GM18498 (cell line): ENCODE measurements around the gene EXOSC10.
"Not testable (repeated sequence)": the region's sequence is repeated elsewhere in the genome, so short reads cannot be mapped to it uniquely, and the experiment has no call there.

Source experiments
- ATAC-seq: cut with Tn5 transposase; IDR thresholded peaks from one replicate; pipeline ENCODE4 v1.9.1; 2021; ENCODE audit warnings: mild to moderate bottlenecking, moderate library complexity; ENCODE audit not compliant: unreplicated experiment

Gene EXOSC10

DNA sequence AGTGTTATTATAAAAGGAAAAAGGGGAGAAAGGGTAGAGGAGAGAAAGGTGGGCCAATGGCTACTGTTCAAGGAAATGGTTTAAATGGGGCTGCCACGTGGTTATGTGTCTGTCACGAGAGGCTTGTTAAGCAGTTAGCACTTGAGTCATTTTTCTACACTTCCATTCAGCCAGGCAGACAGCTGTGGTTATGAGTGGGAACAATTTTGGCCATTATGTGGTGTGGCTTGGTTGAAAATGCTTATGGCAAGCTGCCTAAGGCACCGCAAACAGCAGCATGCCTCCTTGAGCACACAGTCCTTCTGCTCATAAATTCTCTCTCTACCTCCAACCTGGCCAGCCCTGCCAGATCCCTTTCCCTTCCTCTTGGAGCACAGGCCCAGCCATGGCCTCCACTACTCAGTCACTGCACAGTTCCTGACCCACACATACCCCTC is 36.7 kb downstream of the EXOSC10 start:
- peak; percentile 25 for ATAC-seq

- ATAC-seq = no peak
Observed at GRCh38 chr1:11061652-11062365, 37.9 kb downstream of the EXOSC10 start.

DNA sequence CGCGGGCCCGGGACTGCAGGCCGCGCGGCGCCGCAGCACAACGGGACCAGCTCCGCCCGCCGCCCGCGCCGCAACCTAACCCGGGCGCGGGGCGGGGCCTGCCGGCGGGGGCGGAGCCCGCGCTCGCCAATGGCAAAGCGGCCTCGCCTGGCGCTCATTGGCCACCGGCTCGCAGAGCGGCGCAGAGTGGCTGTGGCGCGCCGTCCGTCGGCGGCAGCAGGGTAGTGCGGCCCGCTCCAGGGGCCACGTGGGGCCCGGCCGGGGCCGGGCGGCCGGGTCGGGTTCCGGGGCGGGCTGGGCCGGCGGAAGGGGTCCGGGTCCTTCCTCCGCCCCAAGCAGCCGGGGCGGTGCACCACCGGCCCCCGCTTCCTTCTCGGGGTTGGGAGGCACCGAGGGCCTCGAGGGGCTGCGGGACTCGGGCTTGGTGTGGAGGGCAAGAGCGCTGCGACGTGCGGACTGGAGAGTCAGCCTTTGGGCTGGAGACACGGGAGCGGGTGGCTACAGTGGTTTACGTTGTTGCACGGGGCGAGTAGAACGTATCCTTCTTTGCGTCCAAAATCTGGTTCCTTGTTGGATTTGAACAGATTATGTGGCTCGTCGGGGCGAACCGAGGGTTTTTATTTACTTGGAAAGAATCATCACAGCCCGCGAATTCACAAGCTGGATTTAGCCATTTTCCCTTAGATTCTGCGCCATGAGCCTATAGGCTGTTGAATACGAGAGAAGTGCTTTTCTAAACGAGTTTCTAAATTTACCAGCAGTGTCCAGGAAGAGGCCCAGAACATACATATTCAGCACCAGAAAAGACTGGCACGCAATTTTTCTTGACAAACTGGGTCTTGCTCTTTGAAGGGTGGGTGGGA is 39.5 kb downstream of the EXOSC10 start, which contains the start of gene SRM:
Gene SRM, minus strand, starts transcription at position 51 of the 863 bp plus-strand sequence. CDS start 75 bp downstream, outside the sequence.
- ATAC-seq = peak; percentile 92

DNA sequence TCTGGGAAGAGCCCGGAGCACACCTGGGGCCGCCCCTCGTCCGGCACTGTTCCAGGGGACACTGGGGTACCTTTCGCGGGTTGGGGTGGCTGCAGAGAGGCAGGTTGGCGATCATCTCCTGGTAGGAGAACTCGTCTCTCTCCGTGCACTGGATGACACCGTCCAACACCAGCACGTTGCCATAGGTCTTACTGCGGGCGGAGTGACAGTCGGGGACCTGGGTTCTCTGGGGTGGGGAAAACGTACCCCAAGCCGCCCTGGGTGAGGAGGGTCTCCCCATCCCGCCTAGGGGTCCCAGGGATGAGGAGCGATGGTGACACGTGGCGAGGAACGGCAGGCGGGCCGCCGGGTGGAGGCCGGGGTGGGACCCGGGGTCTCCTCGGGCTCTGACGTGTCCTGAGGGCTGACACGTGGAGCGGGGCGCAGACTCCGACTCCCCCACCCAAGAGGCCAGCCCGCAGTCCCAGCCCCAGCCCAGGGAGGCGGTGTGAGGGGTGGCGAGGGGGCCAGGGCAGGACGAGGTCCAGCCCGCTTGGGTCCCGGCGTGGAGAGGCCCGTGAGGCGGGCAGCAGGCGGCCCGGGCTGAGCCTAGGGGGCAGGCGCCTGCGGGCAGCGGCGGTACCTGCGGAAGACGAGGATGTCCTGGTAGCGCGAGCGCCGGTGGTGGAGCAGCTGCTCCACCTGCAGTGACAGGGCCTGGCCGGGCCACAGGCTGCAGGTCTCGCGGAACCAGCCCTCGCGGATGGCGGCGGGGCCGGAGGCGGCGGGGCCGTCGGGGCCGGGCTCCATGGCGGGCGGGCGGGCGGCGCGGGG is 40.3 kb downstream of the EXOSC10 start:
- ATAC-seq = peak; percentile 19

DNA sequence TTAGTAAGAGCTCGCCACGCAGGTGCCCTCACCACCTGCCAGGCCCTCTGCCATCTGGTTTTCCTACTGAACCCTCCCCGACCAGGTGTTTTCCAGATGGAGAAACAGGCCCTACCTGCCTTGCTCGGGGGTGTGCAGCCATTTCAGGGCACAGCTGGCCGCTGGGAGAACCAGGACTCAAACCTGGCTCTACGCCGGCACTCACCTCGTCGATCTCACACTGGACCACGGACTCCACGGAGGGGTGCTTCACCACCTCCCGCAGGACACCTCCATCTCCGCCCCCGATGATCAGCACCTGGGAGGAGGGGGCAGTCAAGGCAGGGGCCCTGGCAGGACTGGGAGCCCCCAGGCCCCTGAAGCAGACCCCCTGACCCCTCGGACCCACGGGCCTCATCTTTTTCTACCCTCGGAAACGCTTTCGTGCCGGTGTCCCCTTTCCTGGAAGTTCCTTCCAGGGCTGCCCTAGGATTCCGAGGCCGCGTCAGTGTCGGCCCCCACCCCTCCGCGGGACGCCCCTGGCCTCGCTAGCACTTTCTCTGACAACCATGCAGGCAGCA is 41.0 kb downstream of the EXOSC10 start:
- ATAC-seq = no peak

DNA sequence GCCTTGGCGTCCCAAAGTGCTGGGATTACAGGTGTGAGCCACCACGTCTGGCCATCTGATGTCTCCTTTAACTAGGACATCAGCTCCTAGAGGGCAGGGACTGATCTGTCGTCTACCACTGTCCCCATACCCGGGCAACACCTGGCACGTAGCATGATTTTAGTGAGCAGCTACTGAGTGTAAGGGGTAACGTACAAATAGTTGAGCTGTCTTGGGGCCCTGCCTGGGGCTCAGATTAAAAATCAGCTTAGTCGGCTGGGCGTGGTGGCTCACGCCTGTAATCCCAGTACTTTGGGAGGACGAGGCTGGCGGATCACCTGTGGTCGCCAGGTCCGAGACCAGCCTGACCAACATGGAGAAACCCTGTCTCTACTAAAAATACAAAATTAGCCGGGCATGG is 41.6 kb downstream of the EXOSC10 start:
- ATAC-seq = no peak

GRCh38 chr1:11057477-11057876 is 42.2 kb downstream of the EXOSC10 start:
- no peak for ATAC-seq

GRCh38 chr1:11056504-11056903 is 43.2 kb downstream of the EXOSC10 start:
- ATAC-seq = no peak

- no peak for ATAC-seq
Observed at GRCh38 chr1:11055676-11056075, 44.0 kb downstream of the EXOSC10 start.

DNA sequence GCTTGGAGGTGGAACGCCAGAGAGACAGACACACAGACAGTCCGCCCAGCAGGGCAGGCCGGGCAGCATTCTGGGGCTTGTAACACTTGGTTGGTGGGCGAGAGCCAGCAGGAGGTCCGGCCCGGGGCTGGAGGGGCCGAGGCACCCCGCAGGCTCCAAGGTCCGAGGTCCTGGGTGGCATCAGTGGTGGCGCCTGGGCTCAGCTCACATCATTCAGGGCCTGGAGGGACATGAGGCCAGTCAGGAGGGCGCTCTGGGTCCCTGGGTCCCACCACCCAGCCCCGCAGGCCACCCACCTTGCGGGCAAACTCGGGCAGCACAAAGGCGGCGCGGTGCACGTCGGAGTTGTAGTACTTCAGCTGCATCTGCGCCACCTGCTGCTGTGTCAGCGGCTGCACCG is 45.0 kb downstream of the EXOSC10 start:
- no peak for ATAC-seq

- ATAC-seq = no peak
Observed at GRCh38 chr1:11054181-11054580, 45.5 kb downstream of the EXOSC10 start.

DNA sequence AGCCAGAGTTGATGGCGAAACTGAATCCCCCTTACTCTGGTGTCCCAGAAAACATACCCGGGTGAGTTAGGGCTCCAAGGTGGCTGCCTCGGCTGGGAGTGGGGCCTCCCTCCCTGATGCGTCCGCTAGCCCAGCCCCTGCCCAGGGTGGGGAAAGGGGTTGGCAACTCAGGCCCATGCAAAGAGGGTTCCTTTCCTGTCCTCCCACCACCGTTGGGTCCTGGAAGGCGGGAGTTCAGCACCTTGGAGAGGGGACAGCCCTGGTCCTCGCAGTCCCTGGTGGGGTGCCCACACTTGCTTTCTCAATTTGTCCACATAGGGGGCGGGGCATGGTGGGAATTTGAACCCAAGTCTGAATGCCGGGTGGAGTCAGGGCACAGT is 45.9 kb downstream of the EXOSC10 start:
- ATAC-seq = no peak

GRCh38 chr1:11052839-11053757 is 46.6 kb downstream of the EXOSC10 start:
- ATAC-seq = no peak

DNA sequence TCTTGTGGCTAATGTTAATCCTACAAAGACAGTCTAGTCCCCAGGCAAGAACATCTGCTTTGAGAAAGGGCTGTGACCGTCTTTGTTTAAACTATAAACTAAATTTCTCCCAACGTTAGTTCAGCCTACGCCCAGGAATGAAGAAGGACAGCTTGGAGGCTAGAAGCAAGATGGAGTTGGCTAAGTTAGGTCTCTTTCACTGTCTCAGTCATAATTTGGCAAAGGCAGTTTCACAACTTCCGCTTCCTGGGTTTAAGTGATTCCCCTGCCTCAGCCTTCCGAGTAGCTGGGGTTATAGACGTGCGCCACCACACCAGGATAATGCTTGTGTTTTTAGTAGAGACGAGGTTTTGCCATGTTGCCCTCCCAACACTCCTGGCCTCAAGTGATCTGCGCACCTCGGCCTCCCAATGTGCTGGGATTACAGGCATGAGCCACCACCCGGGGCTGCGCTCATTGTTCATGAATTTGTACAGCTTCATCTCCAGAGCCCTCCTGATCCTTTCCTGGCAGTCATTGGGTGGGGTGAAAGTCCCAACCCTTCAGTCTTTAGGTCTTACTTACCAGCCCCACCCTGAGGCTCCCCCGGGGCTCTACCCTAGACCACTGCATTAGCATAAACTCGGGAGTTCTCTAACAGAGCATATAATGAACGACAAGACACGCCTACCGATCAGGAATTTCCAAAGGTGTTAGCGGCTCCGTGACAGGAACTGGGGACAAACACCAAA is 47.7 kb downstream of the EXOSC10 start:
- no peak for ATAC-seq

DNA sequence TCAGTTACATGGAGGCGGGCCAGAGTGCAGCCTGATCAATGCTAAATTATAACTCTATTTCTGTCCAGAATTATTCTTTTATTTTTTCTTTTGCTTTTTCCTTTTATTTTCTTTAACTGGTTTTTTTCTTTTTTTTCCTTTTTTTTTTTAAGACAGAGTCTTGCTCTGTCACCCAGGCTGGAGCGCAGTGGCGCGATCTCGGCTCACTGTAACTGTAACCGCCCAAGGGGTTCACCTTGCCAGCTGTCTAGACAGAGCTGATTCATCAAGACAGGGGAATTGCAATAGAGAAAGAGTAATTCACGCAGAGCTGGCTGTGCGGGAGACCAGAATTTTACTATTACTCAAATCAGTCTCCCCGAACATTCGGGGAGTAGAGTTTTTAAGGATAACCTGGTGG is 48.5 kb downstream of the EXOSC10 start:
- not testable (repeated sequence) for ATAC-seq

DNA sequence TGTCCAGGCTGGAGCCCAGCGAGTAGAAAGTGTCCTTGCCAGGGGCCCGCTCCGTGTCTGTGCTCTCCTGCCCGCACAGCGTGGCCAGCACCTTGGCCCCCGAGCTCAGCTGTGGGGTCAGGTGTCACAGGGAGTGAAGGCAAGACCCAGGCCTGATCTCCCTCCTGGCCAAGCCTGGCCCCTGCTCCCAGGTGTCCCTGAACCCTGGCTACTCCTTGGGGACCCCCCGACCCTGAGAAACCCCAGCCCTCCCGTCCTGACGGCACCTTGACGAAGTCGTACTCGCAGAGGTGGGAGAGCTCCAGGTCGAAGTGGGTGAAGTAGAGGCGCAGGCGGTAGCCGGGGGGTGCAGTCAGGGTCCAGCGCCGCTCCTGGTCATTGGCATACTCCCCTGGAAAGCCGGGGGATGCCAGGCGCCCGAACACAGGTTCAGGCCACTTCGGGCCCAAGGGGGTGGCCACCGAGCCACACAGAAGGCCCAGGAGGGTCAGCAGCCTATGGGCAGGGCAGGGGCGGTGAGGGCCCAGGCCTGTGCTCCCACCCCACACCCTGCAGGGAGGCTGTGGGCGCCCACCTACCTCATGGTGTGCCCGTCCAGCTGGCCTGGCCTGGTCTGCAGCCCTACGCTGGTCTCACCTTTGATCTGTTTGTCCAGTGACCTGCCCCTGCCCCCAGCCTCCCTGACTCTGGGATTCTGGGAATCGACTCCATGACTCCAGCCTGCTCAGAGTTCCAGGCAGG is 52.9 kb downstream of the EXOSC10 start, which contains the start of gene MASP2:
Gene MASP2, minus strand, starts transcription at position 615 of the 741 bp plus-strand sequence. Its CDS starts 32 bp downstream, at position 583.
- no peak for ATAC-seq

DNA sequence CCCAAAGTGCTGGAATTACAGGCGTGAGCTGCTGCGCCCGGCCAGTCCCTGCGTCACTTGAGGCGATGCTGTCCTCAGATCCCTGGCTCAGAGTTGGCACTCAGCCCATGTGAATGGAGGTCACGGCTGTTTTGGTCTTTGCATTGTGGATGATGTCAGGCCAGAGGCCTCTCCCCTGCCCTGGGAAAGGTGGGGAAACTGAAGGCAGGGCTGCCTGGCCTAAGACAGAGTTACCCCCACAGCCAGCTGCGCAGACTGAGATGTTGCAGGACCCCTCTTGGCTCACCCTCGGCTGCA is 53.5 kb downstream of the EXOSC10 start:
- no peak for ATAC-seq

DNA sequence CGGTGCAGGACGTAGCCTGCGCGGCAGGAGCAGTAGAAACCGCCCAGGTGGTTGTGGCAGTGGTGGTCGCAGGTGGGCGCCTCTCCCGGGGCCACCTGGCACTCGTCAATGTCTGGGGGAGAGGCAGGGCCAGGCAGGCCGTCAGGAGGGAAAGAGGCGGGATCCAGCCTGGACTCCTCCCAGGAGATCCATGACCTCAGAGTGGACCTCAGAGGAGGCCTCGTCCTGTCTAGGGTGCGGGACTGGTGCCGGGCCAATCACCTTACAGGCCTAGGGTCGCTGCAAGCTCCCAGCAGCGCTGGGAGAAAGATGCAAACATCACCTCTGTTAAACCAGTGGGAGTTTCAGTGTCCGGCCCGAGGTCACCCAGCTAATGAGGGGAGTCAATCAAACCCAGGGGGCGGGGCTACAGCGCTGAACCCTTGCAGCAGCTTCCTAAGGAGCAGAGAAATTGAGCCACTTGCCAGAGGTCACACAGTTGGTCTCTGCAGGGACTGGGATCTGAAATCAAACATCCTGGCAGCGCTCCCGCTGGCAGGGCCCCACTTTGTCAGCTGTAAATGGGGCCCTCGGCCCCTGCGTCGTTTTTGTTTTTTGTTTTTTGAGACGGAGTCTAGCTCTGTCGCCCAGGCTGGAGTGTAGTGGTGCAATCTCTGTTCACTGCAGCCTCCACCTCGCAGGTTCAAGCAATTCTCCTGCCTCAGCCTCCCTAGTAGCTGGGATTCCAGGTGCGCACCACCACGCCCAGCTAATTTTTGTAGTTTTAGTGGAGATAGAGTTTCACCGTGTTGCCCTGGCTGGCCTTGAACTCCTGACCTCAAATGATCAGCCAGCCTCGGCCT is 54.0 kb downstream of the EXOSC10 start:
- no peak for ATAC-seq
